Renal cortex interstitium (tissue), 11 donors: ENCODE data around the gene MLH3. TPM values are rescaled to one million over a fixed set of nuclear protein-coding genes. Genes with fewer than 3 reads are reported as not detected.
A peak's percentile ranks its signal among the peaks of the same experiment; 100 is the strongest.

Experiments used
- DNase-seq, 11 donors: peaks; one replicate each; pipeline ENCODE4 v3.0.0-alpha.2; 2013; ENCODE audit warnings: low read depth in 9 of 11, low spot score in 4 of 11; ENCODE audit errors: extremely low read depth in 1 of 11
- polyA plus RNA-seq, 3 donors: library from polyadenylated mRNA; unstranded; fragments of 120-200 nt; gene quantifications; one replicate each; pipeline ENCODE4 v1.2.1, GENCODE V29; 2013; ENCODE audit not compliant: insufficient read length in 3 of 3

The MLH3 gene
- polyA plus RNA-seq, 3 donors, result 29.7 to 43.7 (median 34.6) TPM

GRCh38 chr14:75046275-75046674 is 5.0 kb downstream of the MLH3 start:
- no peak for DNase-seq

- DNase-seq, result no peak
Measured at GRCh38 chr14:75044752-75045151, 6.5 kb downstream of the MLH3 start.

GRCh38 chr14:75044322-75044721 is 6.9 kb downstream of the MLH3 start:
- no peak for DNase-seq

GRCh38 chr14:75042035-75042434 is 9.2 kb downstream of the MLH3 start:
- peak in 1 of 11 donors; percentile 22 for DNase-seq

GRCh38 chr14:75041613-75042012 is 9.7 kb downstream of the MLH3 start:
- DNase-seq, result no peak

GRCh38 chr14:75040959-75041358 is 10.3 kb downstream of the MLH3 start:
- DNase-seq, result no peak

GRCh38 chr14:75040507-75040906 is 10.8 kb downstream of the MLH3 start:
- DNase-seq, result no peak

GRCh38 chr14:75032939-75033338 is 18.3 kb downstream of the MLH3 start:
- DNase-seq, result no peak

DNA sequence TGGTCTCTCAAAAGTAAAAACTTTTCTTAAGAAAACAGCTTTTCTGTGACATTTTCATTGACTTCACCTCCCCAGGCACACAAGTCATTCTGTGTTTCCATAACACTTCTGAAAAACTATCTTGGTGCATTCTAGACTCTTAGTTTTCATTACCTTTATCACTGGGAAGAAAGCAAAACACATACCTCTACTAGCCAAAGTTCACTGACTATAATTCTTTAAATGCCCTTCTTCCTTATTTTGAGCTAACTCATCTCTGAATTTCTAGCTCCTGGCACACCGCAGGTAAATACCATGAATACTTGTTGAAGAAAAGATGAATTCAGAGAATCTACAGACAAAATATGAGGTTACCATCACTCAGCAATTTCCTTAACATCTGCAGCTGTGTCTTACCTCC is 21.1 kb downstream of the MLH3 start:
- no peak for DNase-seq

DNA sequence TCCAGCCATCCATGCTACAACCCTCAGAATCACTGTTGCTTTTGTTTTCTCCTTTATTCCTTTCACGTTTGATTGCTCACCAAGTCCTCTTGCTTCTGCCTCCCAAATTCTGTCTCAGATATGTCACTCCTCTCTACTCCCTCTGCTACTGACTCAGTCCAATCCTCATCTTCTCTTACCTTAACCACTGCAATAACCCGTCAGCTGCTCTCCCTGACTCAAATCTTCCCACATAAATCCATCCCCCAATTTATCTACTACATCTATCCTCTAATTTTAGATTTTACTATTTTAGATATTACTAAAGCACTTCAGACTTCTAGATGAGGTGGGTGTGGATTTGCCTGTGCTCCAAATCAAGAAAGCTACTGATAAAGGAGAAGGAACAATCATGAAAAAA is 25.4 kb downstream of the MLH3 start:
- DNase-seq, result no peak

DNA sequence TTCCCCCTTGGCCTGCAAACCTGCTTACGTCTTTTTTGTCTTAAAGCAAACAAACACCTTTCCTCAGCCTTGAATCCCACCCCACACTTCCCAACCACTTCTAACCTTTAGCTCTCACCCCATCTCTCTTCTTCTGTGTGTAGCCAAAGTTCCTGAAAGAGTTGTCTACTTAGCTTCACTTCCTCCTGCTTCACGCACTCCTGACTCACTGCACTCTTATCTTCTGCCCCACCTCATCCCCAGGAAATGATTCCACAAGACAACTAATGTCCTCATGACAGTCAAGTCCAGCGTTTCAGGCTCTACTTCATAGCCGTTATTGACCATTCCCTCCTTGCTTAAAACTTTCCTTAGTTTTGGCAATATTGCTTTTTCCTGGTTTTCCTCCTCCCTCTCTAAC is 26.2 kb downstream of the MLH3 start:
- DNase-seq, result no peak

DNA sequence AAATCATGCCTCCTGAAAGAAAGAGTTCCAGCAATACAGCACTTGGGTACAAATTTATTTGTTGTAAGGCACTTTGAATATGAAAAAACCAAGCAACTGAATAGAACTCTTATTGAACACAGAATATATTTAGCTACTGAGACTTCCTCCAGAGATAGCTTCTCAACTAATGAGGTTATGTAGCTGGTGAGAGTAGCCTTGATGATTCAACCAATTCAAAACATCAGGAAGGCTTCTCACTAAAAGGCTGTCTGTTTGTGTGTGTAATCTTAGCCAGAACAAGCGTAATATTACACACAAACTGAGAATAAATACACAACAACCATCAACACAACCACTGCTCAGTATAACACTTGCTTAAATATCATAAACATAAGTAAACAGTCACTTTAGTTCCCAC is 28.2 kb downstream of the MLH3 start:
- DNase-seq, result no peak

DNA sequence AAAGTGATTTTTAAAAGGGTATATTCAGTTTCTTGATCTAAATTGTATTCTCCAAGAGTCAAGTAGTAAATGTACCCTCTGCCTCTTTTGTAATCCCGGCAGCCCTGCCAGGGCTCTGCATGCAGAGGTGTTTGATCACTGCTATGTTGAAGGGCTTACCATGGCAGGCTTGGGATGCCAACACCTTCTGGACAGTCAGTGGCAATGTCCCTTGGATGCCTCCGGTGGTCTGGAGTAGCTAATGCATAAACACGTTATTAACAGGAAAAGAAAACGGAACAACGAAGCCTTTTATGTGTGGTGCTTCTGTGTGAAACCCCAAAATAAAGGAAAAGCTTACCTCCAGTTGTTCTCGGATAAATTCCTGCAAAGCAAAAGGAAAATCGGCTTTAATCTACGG is 28.6 kb downstream of the MLH3 start:
- no peak for DNase-seq

DNA sequence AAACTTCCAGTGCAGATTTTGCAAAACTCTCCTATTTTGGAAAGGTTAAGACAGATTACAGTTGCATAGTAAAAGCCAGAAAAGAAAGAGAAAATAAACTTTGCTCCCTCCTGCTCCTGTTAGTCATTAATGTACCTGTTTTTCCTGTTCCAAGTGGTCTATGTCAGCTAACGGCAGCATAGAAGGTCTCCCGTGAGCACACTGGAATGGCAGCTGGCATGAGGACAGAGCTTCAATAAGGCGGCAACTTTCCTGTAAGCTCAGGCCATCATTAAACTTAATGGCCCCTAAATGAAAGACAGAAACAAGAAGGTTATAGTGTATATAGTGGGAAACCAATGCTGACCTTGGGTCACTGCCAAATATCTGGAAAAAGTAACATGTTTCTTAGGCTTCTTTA is 32.6 kb downstream of the MLH3 start:
- peak in 9 of 11 donors; percentile 7 to 67 (median 37) for DNase-seq

- no peak for DNase-seq
Measured at GRCh38 chr14:75016815-75017214, 34.5 kb downstream of the MLH3 start.

- no peak for DNase-seq
Measured at GRCh38 chr14:75015496-75015895, 35.8 kb downstream of the MLH3 start.

DNA sequence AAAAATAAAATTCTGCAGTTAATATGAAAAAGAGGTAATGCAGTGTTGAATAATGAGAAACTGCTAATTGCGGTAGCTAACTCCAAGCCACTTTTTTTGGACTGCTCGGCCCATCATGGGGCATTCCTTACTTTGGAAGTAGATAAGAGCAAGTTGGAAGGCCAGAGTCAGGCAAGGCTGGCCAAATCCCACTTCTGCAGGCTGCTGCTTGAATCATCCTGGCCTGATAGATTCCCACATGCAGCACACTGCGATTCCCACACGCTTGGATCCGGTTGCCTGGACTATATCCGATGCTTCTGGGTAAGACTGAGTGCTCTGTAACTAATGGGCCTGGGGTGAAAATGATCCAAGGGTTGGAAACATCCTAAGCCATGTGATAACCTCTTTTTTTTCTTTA is 38.0 kb downstream of the MLH3 start:
- no peak for DNase-seq

- no peak for DNase-seq
Measured at GRCh38 chr14:75011356-75011994, 39.8 kb downstream of the MLH3 start.

DNA sequence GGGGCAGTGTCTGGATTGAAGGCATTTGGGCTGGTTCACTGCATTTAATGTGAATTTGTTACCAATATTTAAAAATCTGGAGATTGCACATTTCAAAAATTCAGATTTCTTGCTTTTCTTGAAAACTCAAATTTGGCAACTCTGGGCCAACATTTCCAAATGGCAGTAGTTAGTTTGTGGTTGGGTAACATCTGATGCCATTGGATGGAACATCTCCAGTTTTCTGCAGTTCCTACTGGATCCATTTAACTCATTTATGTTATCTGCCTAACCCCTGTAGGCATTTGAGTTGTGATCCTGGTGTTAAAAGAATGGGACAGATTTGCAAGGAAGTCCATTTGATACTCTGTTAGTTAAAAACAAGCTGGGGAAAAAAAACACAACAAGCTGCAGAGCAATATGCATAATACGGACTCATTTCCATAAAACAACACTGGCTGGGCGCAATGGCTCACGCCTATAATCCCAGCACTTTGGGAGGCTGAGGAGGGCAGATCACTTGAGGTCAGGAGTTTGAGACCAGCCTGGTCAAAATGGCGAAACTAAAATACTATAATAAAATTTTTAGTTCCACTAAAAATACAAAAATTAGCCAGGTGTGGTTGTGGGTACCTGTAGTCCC is 40.7 kb downstream of the MLH3 start:
- no peak for DNase-seq

DNA sequence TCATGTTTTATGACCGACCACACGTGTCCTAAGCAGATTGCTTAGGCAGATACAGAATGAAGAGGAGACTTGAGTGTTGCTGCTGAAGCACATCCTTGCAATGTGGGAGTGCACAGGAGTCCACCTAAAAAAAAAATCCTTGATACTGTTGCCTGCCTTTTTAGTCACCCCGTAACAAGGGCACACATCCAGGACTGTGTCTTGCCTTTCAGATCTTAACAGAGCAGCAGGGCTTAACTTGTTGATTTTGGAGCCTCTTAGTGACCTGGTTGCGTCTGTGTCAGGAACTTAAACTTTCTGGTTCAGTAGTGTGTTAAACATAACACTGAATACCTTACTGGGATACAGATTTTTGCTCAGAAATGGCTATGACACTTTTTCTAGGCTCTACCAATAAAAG is 42.1 kb downstream of the MLH3 start:
- DNase-seq, result no peak

DNA sequence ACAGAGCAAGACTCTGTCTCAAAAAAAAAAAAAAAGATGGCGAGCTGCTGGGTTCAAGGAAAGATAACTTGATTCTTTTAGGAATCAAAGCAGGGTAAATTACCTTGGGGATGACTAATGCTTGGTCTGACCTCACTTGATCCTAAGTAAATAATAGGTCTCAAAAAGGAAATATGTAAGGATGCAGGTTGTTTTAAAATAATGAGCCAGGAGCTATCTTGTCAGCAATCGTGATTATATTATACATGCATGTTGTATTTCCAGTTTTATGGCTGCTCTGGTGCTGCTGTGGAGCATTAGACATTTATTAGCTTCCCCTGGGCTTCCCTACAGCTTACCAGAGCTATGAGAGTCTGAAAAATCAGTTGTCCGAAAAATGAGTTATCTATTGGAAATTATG is 45.9 kb downstream of the MLH3 start:
- DNase-seq, result no peak
